Ascending aorta (tissue), 2 donors: Measurements from ENCODE around the gene CCDC6. TPM values are rescaled to one million over a fixed set of nuclear protein-coding genes. Genes with fewer than 3 reads are reported as not detected.
"Not testable (repeated sequence)": the region's sequence is repeated elsewhere in the genome, so short reads cannot be mapped to it uniquely, and the experiment has no call there.

Experiments used
- DNase-seq, 2 donors: peaks; one replicate each; pipeline ENCODE4 v3.0.0-alpha.2; 2019; ENCODE audit warnings: low spot score in 2 of 2
- H3K27ac ChIP-seq, 2 donors: fragments of 200-600 bp; sonication (generic); one replicate each; pipeline ENCODE4 v1.5.1; 2016 to 2017; ENCODE audit warnings: mild to moderate bottlenecking in 1 of 2
- H3K27me3 ChIP-seq: fragments of 200-600 bp; sonication (generic); one replicate; pipeline ENCODE4 v1.5.1; 2017
- H3K36me3 ChIP-seq, 2 donors: fragments of 200-600 bp; sonication (generic); one replicate each; pipeline ENCODE4 v1.5.1; 2016
- H3K4me1 ChIP-seq, 2 donors: fragments of 200-600 bp; sonication (generic); one replicate each; pipeline ENCODE4 v1.5.1; 2016 to 2017; ENCODE audit warnings: mild to moderate bottlenecking in 1 of 2
- H3K4me3 ChIP-seq, 2 donors: fragments of 200-600 bp; sonication (generic); one replicate each; pipeline ENCODE4 v1.5.1; 2016 to 2017; ENCODE audit warnings: mild to moderate bottlenecking in 1 of 2
- H3K9me3 ChIP-seq, 2 donors: fragments of 200-600 bp; sonication (generic); one replicate each; pipeline ENCODE4 v1.5.1; 2016
- intact Hi-C: fragments of 100-400 bp; cut with DNase I; formaldehyde crosslinking; loops from one replicate; pipeline ENCODE4 v1.15.1; 2023
- total RNA-seq: library from RNA; depleted of rRNA; stranded (reverse); fragments of >200 nt; gene quantifications from one replicate; pipeline ENCODE4 v1.1.0, GENCODE V29; 2016
- TF ChIP-seq, protein P1 (sequence below), 3 experiments: fragments of 200-600 bp in 2 of 3; fragments of 450-650 bp in 1 of 3; sonication (generic) in 2 of 3; IDR thresholded peaks; one replicate each; pipeline ENCODE4 v1.5.1; 2016 to 2019; ENCODE audit warnings: antibody characterized with exemption in 3 of 3, mild to moderate bottlenecking in 1 of 3, moderate library complexity in 1 of 3

The CCDC6 gene
- total RNA-seq, 1 donor from 2014 or later: 21.1 TPM

GRCh38 chr10:59801171-59801570 lies 105.2 kb downstream of the CCDC6 start:
- Histone ChIP-seq H3K27ac (no peak overlapping the region), H3K4me3 (no peak overlapping the region), H3K27me3 (no peaks in the 10 kb centered on the region), H3K9me3 (no peaks in the 10 kb centered on the region), H3K36me3 (peaks cover 41 to 59% of the 10 kb centered on the region in 2 donors), H3K4me1 (peaks cover 0 to 2% of the 10 kb centered on the region in 2 donors)
- TF ChIP-seq, protein P1, sequence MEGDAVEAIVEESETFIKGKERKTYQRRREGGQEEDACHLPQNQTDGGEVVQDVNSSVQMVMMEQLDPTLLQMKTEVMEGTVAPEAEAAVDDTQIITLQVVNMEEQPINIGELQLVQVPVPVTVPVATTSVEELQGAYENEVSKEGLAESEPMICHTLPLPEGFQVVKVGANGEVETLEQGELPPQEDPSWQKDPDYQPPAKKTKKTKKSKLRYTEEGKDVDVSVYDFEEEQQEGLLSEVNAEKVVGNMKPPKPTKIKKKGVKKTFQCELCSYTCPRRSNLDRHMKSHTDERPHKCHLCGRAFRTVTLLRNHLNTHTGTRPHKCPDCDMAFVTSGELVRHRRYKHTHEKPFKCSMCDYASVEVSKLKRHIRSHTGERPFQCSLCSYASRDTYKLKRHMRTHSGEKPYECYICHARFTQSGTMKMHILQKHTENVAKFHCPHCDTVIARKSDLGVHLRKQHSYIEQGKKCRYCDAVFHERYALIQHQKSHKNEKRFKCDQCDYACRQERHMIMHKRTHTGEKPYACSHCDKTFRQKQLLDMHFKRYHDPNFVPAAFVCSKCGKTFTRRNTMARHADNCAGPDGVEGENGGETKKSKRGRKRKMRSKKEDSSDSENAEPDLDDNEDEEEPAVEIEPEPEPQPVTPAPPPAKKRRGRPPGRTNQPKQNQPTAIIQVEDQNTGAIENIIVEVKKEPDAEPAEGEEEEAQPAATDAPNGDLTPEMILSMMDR (IDR thresholded peaks at IDR 0.05): no peak
- no peak for DNase-seq
- intact Hi-C loops: no loop called here

DNA sequence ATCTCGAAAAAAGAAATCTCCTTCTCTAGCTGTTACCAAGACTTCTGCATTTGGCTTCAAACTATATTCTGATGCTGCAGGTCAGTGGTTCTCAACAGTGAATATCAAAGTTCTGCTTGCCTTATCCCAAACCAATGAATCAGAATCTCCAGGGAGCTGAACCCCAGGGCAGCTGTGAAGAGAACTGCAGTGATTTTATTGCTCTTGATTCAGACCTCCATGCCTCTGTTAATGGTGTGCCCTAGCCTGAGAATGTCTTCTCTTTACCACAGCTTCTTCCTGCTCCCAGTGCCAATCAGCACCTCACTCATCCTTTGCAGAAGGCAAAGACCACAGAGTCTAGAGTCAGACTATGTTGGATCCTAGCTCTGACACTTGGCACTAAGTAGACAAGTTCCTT lies 106.9 kb downstream of the CCDC6 start:
- no peaks in the 10 kb centered on the region for H3K9me3 ChIP-seq
- DNase-seq: no peak
- H3K4me1 ChIP-seq: peaks cover 0 to 2% of the 10 kb centered on the region in 2 donors
- intact Hi-C loops: no loop called here
- TF ChIP-seq, protein P1 (IDR thresholded peaks at IDR 0.05): no peak
- H3K27ac ChIP-seq: no peak overlapping the region
- peaks cover 31 to 48% of the 10 kb centered on the region in 2 donors for H3K36me3 ChIP-seq
- no peaks in the 10 kb centered on the region for H3K27me3 ChIP-seq
- no peak overlapping the region for H3K4me3 ChIP-seq

GRCh38 chr10:59793919-59794318 lies 112.4 kb downstream of the CCDC6 start:
- intact Hi-C loops: no loop called here
- no peaks in the 10 kb centered on the region for H3K4me1 ChIP-seq
- TF ChIP-seq, protein P1 (IDR thresholded peaks at IDR 0.05): no peak
- no peak overlapping the region for H3K4me3 ChIP-seq
- H3K36me3 ChIP-seq: peaks cover 40 to 66% of the 10 kb centered on the region in 2 donors
- no peaks in the 10 kb centered on the region for H3K9me3 ChIP-seq
- H3K27me3 ChIP-seq: no peaks in the 10 kb centered on the region
- DNase-seq: no peak
- no peak overlapping the region for H3K27ac ChIP-seq

GRCh38 chr10:59792812-59793211 lies 113.5 kb downstream of the CCDC6 start:
- Histone ChIP-seq H3K27ac (no peak overlapping the region), H3K36me3 (peaks cover 46 to 62% of the 10 kb centered on the region in 2 donors), H3K4me3 (no peak overlapping the region), H3K9me3 (no peaks in the 10 kb centered on the region), H3K27me3 (no peaks in the 10 kb centered on the region), H3K4me1 (no peaks in the 10 kb centered on the region)
- TF ChIP-seq, protein P1 (IDR thresholded peaks at IDR 0.05): no peak
- DNase-seq: no peak
- intact Hi-C loops: no loop called here

DNA sequence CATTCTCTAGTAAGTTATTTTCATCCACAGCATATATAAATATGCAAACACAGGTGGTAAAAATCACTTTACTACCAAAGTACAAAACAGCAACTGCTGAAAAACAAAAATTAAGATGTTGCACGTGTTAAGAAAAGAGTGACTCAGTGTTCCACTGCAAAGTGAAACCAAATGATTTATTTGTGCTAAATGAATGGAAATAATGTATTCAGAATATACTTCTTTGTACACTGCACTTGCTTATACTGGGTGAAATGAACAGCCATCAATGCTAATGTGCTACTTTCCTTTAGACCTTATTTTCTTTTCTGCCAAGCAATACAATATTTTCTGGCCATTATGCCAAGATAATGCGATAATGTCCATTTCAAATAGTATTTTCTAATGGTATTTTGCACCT lies 114.8 kb downstream of the CCDC6 start:
- intact Hi-C loops: no loop called here
- Histone ChIP-seq H3K27ac (no peak overlapping the region), H3K36me3 (peaks cover 40 to 54% of the 10 kb centered on the region in 2 donors)

DNA sequence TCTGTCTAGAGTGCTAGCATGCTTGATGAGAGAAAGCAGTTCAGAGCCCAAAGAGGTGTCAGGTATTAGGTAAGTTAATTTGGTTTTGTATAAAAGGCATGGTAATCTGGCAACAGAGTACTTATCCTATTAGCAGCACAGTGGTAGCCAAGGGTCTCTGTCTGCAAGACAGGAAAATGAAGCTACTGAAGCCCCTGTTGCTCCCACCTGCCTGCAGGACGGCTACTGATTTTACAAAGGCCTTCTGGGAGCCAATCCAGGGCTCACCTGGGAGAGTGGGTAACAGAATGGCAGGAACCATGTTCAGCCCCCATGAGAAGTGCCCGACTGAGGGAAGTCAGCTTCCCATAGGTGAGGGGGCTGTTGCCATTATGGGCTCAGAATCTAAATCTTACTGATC lies 116.3 kb downstream of the CCDC6 start:
- H3K27ac ChIP-seq, H3K4me1 ChIP-seq, DNase-seq, H3K9me3 ChIP-seq, H3K4me3 ChIP-seq, H3K27me3 ChIP-seq, intact Hi-C loops: not testable (repeated sequence)
- H3K36me3 ChIP-seq: peaks cover 39 to 44% of the 10 kb centered on the region in 2 donors

More for the DNA sequence above, 114.8 kb downstream of the CCDC6 start:
- Histone ChIP-seq H3K4me1 (no peaks in the 10 kb centered on the region), H3K9me3 (no peaks in the 10 kb centered on the region), H3K27me3 (no peaks in the 10 kb centered on the region), H3K4me3 (no peak overlapping the region)
- no peak for DNase-seq
- TF ChIP-seq, protein P1 (IDR thresholded peaks at IDR 0.05): no peak

DNA sequence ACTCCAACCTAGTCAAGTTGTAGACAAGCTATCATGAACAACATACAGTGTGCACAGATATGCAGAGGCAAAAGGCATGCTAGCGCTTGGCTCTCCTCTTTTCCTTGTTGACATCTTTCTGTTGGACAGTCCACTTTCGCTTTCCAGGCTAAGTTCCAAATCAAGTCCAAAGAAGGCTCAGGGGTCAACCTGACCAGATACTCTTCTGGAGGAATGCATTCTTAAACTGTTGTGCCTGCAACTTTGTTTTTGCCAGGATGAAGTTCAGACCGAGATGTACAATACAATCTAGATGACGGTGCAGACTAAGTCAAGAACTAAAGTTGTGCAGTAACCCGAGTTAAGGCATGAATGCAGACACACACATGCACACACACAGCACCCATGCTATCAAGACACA lies 117.4 kb downstream of the CCDC6 start:
- H3K27me3 ChIP-seq, H3K27ac ChIP-seq, DNase-seq, H3K4me1 ChIP-seq, H3K9me3 ChIP-seq, H3K4me3 ChIP-seq, intact Hi-C loops: not testable (repeated sequence)
- peaks cover 30 to 38% of the 10 kb centered on the region in 2 donors for H3K36me3 ChIP-seq

- H3K27me3 ChIP-seq, DNase-seq, H3K27ac ChIP-seq, H3K4me1 ChIP-seq, H3K9me3 ChIP-seq, H3K4me3 ChIP-seq, intact Hi-C loops: not testable (repeated sequence)
- peaks cover 11 to 19% of the 10 kb centered on the region in 2 donors for H3K36me3 ChIP-seq
These were observed 119.3 kb downstream of the CCDC6 start for GRCh38 chr10:59787032-59787431.

DNA sequence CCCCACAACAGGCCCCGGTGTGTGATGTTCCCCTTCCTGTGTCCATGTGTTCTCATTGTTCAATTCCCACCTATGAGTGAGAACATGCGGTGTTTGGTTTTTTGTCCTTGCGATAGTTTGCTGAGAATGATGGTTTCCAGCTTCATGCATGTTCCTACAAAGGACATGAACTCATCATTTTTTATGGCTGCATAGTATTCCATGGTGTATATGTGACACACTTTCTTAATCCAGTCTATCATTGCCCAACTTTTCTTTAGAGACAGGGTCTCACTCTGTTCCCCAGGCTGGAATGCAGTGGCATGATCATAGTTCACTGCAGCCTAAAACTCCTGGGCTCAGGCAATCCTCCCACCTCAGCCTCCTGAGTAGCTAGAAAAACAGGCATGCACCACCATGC lies 120.9 kb downstream of the CCDC6 start:
- H3K27me3 ChIP-seq, H3K36me3 ChIP-seq, DNase-seq, intact Hi-C loops, H3K9me3 ChIP-seq, H3K27ac ChIP-seq, H3K4me3 ChIP-seq, H3K4me1 ChIP-seq: not testable (repeated sequence)
